H9 (cell line): ENCODE measurements around the gene SMIM14. TPM values are rescaled to one million over a fixed set of nuclear protein-coding genes. Genes with fewer than 3 reads are reported as not detected.
"Not testable (repeated sequence)": the region's sequence is repeated elsewhere in the genome, so short reads cannot be mapped to it uniquely, and the experiment has no call there.

Experiments used
- DNase-seq: peaks from one replicate; pipeline ENCODE4 v3.0.0-alpha.2; 2017
- H2AFZ ChIP-seq: one replicate; pipeline ENCODE4 v1.6.1; 2013; ENCODE audit warnings: mild to moderate bottlenecking, low read length, control low read depth, moderate library complexity
- H2AK5ac ChIP-seq: 2 replicates; pipeline ENCODE4 v1.6.1; 2013; ENCODE audit warnings: low read length, control low read depth, mixed read lengths; ENCODE audit not compliant: insufficient read length
- H2BK120ac ChIP-seq: one replicate; pipeline ENCODE4 v1.6.1; 2013; ENCODE audit warnings: low read depth, mild to moderate bottlenecking, low read length, control low read depth, inconsistent platforms; ENCODE audit not compliant: poor library complexity, severe bottlenecking
- H2BK12ac ChIP-seq: 2 replicates; pipeline ENCODE4 v1.6.1; 2013; ENCODE audit warnings: low read length, control low read depth, mixed read lengths, low read depth; ENCODE audit not compliant: insufficient read length
- H2BK15ac ChIP-seq: 2 replicates; pipeline ENCODE4 v1.6.1; 2013; ENCODE audit warnings: low read depth, low read length, control low read depth
- H2BK20ac ChIP-seq: one replicate; pipeline ENCODE4 v1.6.1; 2013; ENCODE audit warnings: low read depth, mild to moderate bottlenecking, low read length, control low read depth, inconsistent platforms; ENCODE audit not compliant: poor library complexity, severe bottlenecking
- H2BK5ac ChIP-seq: 2 replicates; pipeline ENCODE4 v1.6.1; 2013; ENCODE audit warnings: low read length, control low read depth, mixed read lengths; ENCODE audit not compliant: insufficient read length
- H3K14ac ChIP-seq: 2 replicates; pipeline ENCODE4 v1.6.1; 2013; ENCODE audit warnings: low read length, control low read depth; ENCODE audit not compliant: insufficient read depth
- H3K18ac ChIP-seq: 2 replicates; pipeline ENCODE4 v1.6.1; 2013; ENCODE audit warnings: low read depth, mild to moderate bottlenecking, mixed read lengths, low read length, control low read depth; ENCODE audit not compliant: insufficient read length
- H3K23ac ChIP-seq: 2 replicates; pipeline ENCODE4 v1.6.1; 2013; ENCODE audit warnings: low read length, control low read depth, mixed read lengths, low read depth; ENCODE audit not compliant: insufficient read length
- H3K23me2 ChIP-seq: 2 replicates; pipeline ENCODE4 v1.6.1; 2013; ENCODE audit warnings: low read depth, mild to moderate bottlenecking, mixed read lengths, low read length, control low read depth; ENCODE audit not compliant: insufficient read length, poor library complexity, severe bottlenecking
- H3K27ac ChIP-seq: 2 replicates; pipeline ENCODE4 v1.5.1; 2013; ENCODE audit warnings: low read length, control low read depth, mixed read lengths, low read depth; ENCODE audit not compliant: insufficient read length
- H3K27me3 ChIP-seq: 2 replicates; pipeline ENCODE4 v1.6.1; 2013; ENCODE audit warnings: low read length, control low read depth, inconsistent platforms; ENCODE audit not compliant: insufficient read depth
- H3K4ac ChIP-seq: 2 replicates; pipeline ENCODE4 v1.6.1; 2013; ENCODE audit warnings: low read depth, mild to moderate bottlenecking, control low read depth, inconsistent platforms, low read length, moderate library complexity
- H3K4me1 ChIP-seq: 2 replicates; pipeline ENCODE4 v1.6.1; 2013; ENCODE audit warnings: low read length, control low read depth, inconsistent platforms; ENCODE audit not compliant: insufficient read depth
- H3K4me2 ChIP-seq: 2 replicates; pipeline ENCODE4 v1.6.1; 2013; ENCODE audit warnings: low read length, control low read depth, mixed read lengths; ENCODE audit not compliant: insufficient read length, insufficient read depth
- H3K56ac ChIP-seq: 2 replicates; pipeline ENCODE4 v1.6.1; 2013; ENCODE audit warnings: low read depth, mild to moderate bottlenecking, mixed read lengths, low read length, control low read depth; ENCODE audit not compliant: insufficient read length
- H3K79me1 ChIP-seq: 2 replicates; pipeline ENCODE4 v1.6.1; 2013; ENCODE audit warnings: low read depth, mild to moderate bottlenecking, moderate library complexity, low read length, control low read depth, inconsistent platforms; ENCODE audit not compliant: insufficient read depth, poor library complexity, severe bottlenecking
- H3K79me2 ChIP-seq: 2 replicates; pipeline ENCODE4 v1.6.1; 2013; ENCODE audit warnings: low read length, control low read depth, inconsistent platforms; ENCODE audit not compliant: insufficient read depth
- H3K9ac ChIP-seq: 2 replicates; pipeline ENCODE4 v1.6.1; 2013; ENCODE audit warnings: low read length, control low read depth, mixed read lengths; ENCODE audit not compliant: insufficient read length; ENCODE audit errors: extremely low read depth
- H3K9me3 ChIP-seq: one replicate; pipeline ENCODE4 v1.6.1; 2013; ENCODE audit warnings: low read depth, low read length, inconsistent platforms; ENCODE audit not compliant: control insufficient read depth
- H3T11ph ChIP-seq: one replicate; pipeline ENCODE4 v1.6.1; 2013; ENCODE audit warnings: mild to moderate bottlenecking, low read length, control low read depth, inconsistent platforms
- H4K20me1 ChIP-seq: one replicate; pipeline ENCODE4 v1.6.1; 2013; ENCODE audit not compliant: control insufficient read depth, insufficient read length, insufficient read depth
- H4K5ac ChIP-seq: 2 replicates; pipeline ENCODE4 v1.6.1; 2013; ENCODE audit warnings: low read depth, mild to moderate bottlenecking, mixed read lengths, low read length, control low read depth; ENCODE audit not compliant: insufficient read length
- H4K8ac ChIP-seq: replicated peaks from 2 replicates; pipeline ENCODE4 v1.6.1; 2013; ENCODE audit warnings: low read length, control low read depth, mixed read lengths, low read depth; ENCODE audit not compliant: insufficient read length
- H4K91ac ChIP-seq: 2 replicates; pipeline ENCODE4 v1.6.1; 2013; ENCODE audit warnings: low read depth, mild to moderate bottlenecking, moderate library complexity, mixed read lengths, low read length, control low read depth; ENCODE audit not compliant: insufficient read length
- H3K27ac Mint-ChIP-seq, 3 experiments: 2 replicates in 2 of 3; 3 replicates in 1 of 3; pipeline ENCODE4 v1.8.0; 2020 to 2021; ENCODE audit warnings: mixed read lengths in 3 of 3, mild to moderate bottlenecking in 1 of 3, moderate library complexity in 1 of 3
- H3K27me3 Mint-ChIP-seq: 2 replicates; pipeline ENCODE4 v1.8.0; 2021; ENCODE audit warnings: low read depth, mild to moderate bottlenecking, moderate library complexity, mixed read lengths
- H3K36me3 Mint-ChIP-seq, 3 experiments: 2 replicates in 2 of 3; 3 replicates in 1 of 3; pipeline ENCODE4 v1.8.0; 2020 to 2021; ENCODE audit warnings: low read depth in 3 of 3, mixed read lengths in 3 of 3; ENCODE audit not compliant: insufficient read depth in 1 of 3
- H3K4me1 Mint-ChIP-seq, 2 experiments: 2 replicates each; pipeline ENCODE4 v1.8.0; 2020; ENCODE audit warnings: mixed read lengths in 2 of 2
- H3K4me3 Mint-ChIP-seq, 2 experiments: 2 replicates in 1 of 2; 3 replicates in 1 of 2; pipeline ENCODE4 v1.8.0; 2020 to 2021; ENCODE audit warnings: mild to moderate bottlenecking in 2 of 2, mixed read lengths in 2 of 2, moderate library complexity in 1 of 2
- H3K9me3 Mint-ChIP-seq, 2 experiments: 2 replicates in 1 of 2; 3 replicates in 1 of 2; pipeline ENCODE4 v1.8.0; 2020; ENCODE audit warnings: mild to moderate bottlenecking in 2 of 2, mixed read lengths in 2 of 2, moderate library complexity in 1 of 2
- WGBS: extraction: QIAGEN DNeasy Blood & Tissue Kit; methylation state at CpG from one replicate; pipeline ENCODE4 v1.1.7; 2013; ENCODE audit warnings: missing lambda C conversion rate, low lambda C conversion rate, mixed read lengths; ENCODE audit not compliant: insufficient read length; ENCODE audit errors: extremely low coverage; 5-methylcytosine and 5-hydroxymethylcytosine counted together
- total RNA-seq: library from RNA; stranded (reverse); gene quantifications from 2 replicates; pipeline ENCODE4 v1.2.1, GENCODE V29; 2021
- TF ChIP-seq, protein P1 (sequence below): fragments of 200-600 bp; sonication (generic); conservative IDR thresholded peaks from 3 replicates; pipeline ENCODE4 v1.8.0; 2021; ENCODE audit warnings: antibody characterized with exemption, mild to moderate bottlenecking

Gene SMIM14
- total RNA-seq, 1 experiment from 2014 or later, result 19.4 TPM

DNA sequence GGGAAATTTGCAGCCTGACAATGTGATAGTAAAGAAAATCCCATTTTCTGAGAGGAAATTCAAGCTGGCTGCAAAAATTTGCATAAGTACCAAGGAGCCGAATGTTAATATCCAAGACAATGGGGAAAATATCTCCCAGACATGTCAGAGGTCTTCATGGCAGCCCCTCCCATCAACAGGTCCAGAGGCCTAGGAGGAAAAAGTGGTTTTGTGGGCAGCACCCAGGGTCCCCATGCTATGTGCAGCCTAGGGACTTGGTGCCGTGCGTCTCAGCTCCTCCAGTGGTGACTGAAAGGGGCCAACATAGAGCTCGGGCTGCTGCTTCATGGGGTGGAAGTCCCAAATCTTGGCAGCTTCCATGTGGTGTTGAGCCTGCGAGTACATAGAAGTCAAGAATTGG lies 105.1 kb downstream of the SMIM14 start:
- whole genome bisulfite sequencing, result no CpG with 5 or more reads among the region's 5 CpGs
- TF ChIP-seq, protein P1, sequence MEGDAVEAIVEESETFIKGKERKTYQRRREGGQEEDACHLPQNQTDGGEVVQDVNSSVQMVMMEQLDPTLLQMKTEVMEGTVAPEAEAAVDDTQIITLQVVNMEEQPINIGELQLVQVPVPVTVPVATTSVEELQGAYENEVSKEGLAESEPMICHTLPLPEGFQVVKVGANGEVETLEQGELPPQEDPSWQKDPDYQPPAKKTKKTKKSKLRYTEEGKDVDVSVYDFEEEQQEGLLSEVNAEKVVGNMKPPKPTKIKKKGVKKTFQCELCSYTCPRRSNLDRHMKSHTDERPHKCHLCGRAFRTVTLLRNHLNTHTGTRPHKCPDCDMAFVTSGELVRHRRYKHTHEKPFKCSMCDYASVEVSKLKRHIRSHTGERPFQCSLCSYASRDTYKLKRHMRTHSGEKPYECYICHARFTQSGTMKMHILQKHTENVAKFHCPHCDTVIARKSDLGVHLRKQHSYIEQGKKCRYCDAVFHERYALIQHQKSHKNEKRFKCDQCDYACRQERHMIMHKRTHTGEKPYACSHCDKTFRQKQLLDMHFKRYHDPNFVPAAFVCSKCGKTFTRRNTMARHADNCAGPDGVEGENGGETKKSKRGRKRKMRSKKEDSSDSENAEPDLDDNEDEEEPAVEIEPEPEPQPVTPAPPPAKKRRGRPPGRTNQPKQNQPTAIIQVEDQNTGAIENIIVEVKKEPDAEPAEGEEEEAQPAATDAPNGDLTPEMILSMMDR, result no peak
- Histone ChIP-seq H3K4ac (no peak overlapping the region), H2BK5ac (no peak overlapping the region), H3K27ac (no peak overlapping the region), H4K91ac (no peak overlapping the region), H2AK5ac (no peak overlapping the region), H2AFZ (no peak overlapping the region), H2BK20ac (no peak overlapping the region), H3K4me2 (no peak overlapping the region), H3T11ph (no peak overlapping the region), H2BK12ac (no peak overlapping the region), H2BK120ac (no peak overlapping the region), H3K56ac (no peak overlapping the region), H4K8ac (no peak overlapping the region), H3K9ac (no peak overlapping the region), H3K4me1 (no peaks in the 10 kb centered on the region), H3K9me3 (peaks cover 29% of the 10 kb centered on the region), H3K79me2 (no peaks in the 10 kb centered on the region; the same call in 1 of the 2 replicates), H4K20me1 (no peaks in the 10 kb centered on the region), H3K79me1 (peaks cover 3% of the 10 kb centered on the region), H3K18ac (no peak overlapping the region), H4K5ac (no peak overlapping the region), H3K14ac (no peak overlapping the region), H3K27me3 (no peaks in the 10 kb centered on the region), H3K23me2 (peaks cover 1% of the 10 kb centered on the region), H3K23ac (no peak overlapping the region), H2BK15ac (no peak overlapping the region)
- no peak overlapping the region; a peak in 1 of 7 replicates for H3K27ac Mint-ChIP-seq
- H3K27me3 Mint-ChIP-seq, result no peaks in the 10 kb centered on the region; the same call in 1 of the 2 replicates
- no peak overlapping the region for H3K4me3 Mint-ChIP-seq
- H3K36me3 Mint-ChIP-seq, result peaks cover 64 to 81% (median 65%) of the 10 kb centered on the region in 3 experiments
- peaks cover under 1 to 1% of the 10 kb centered on the region in 2 experiments; a peak in 1 of 4 replicates for H3K4me1 Mint-ChIP-seq
- DNase-seq, result no peak
- H3K9me3 Mint-ChIP-seq, result peaks cover 51 to 53% of the 10 kb centered on the region in 2 experiments

DNA sequence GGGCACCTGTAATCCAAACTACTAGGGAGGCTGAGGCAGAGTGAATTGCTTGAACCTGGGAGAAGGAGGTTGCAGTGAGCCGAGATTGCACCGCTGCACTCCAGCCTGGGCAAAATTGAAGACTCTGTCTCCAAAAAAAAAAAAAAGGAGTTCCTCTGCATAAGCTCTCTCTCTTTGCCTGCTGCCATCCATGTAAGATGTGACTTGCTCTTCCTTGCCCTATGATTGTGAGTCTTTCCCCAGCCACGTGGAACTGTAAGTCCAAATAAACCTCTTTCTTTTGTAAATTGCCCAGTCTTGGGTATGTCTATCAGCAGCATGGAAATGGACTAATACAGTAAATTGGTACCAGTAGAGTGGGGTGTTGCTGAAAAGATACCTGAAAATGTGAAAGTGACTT lies 106.4 kb downstream of the SMIM14 start:
- DNase-seq, H2BK5ac ChIP-seq, H3K27me3 ChIP-seq, H3K79me1 ChIP-seq, H3K4me3 Mint-ChIP-seq, H2BK15ac ChIP-seq, H3K23ac ChIP-seq, H3K14ac ChIP-seq, H3T11ph ChIP-seq, H3K18ac ChIP-seq, H4K8ac ChIP-seq, H2BK120ac ChIP-seq, H3K23me2 ChIP-seq, H3K4ac ChIP-seq, H3K4me1 Mint-ChIP-seq, H3K4me2 ChIP-seq, H2BK20ac ChIP-seq, H3K27ac ChIP-seq, H3K79me2 ChIP-seq, H2BK12ac ChIP-seq, H2AFZ ChIP-seq, H3K27ac Mint-ChIP-seq, H3K56ac ChIP-seq, H2AK5ac ChIP-seq, H3K9ac ChIP-seq, H4K91ac ChIP-seq, H4K20me1 ChIP-seq, H4K5ac ChIP-seq, H3K27me3 Mint-ChIP-seq, H3K4me1 ChIP-seq: not testable (repeated sequence)
- peaks cover 29% of the 10 kb centered on the region for H3K9me3 ChIP-seq
- peaks cover 66 to 81% (median 67%) of the 10 kb centered on the region in 3 experiments for H3K36me3 Mint-ChIP-seq
- no CpG with 5 or more reads among the region's 3 CpGs for WGBS
- peaks cover 51 to 53% of the 10 kb centered on the region in 2 experiments for H3K9me3 Mint-ChIP-seq
